ENCODE results near the gene AFF2.

AFF2 gene

GRCh38 chrX:149044471-149044870 lies 544.1 kb downstream of the AFF2 start:
- TF ChIP-seq POLR2AphosphoS5 (IDR thresholded peaks at IDR 0.05; ENCODE audit: low read depth, low read length) (no peak), POLR2A (IDR thresholded peaks at IDR 0.05; ENCODE audit: low read depth, low read length) (no peak), SPI1 (IDR thresholded peaks at IDR 0.05; ENCODE audit: low read depth, low read length) (no peak), TAF1 (IDR thresholded peaks at IDR 0.05; ENCODE audit: low read depth, low read length) (no peak), PAX5 (IDR thresholded peaks at IDR 0.05; ENCODE audit: insufficient read depth, low read length, severe bottlenecking) (no peak), POU2F2 (IDR thresholded peaks at IDR 0.05; ENCODE audit: low read depth, low read length) (no peak)
- DNase-seq (ENCODE audit: insufficient read length, low spot score) (no peak), FAIRE-seq (no peak)

GRCh38 chrX:149045645-149046210 lies 545.3 kb downstream of the AFF2 start:
- DNase-seq (ENCODE audit: insufficient read length, low spot score) (no peak), FAIRE-seq (no peak)

More at GRCh38 chrX:149045645-149046210, 545.3 kb downstream of the AFF2 start:
- TF ChIP-seq POU2F2 (IDR thresholded peaks at IDR 0.05; ENCODE audit: low read depth, low read length), result no peak
- TF ChIP-seq POLR2A (IDR thresholded peaks at IDR 0.05; ENCODE audit: low read depth, low read length), result no peak
- no peak for TF ChIP-seq SPI1 (IDR thresholded peaks at IDR 0.05; ENCODE audit: low read depth, low read length)
- no peak for TF ChIP-seq POLR2AphosphoS5 (IDR thresholded peaks at IDR 0.05; ENCODE audit: low read depth, low read length)
- TF ChIP-seq TAF1 (IDR thresholded peaks at IDR 0.05; ENCODE audit: low read depth, low read length), result no peak
- TF ChIP-seq PAX5 (IDR thresholded peaks at IDR 0.05; ENCODE audit: insufficient read depth, low read length, severe bottlenecking), result no peak
